Hematopoietic multipotent progenitor cell treated with erythropoietin and hydrocortisone succinate and interleukin-3 and kit ligand, for 6 days (in vitro differentiated cells): ENCODE measurements around the gene TMEM176A.
A peak's percentile ranks its signal among the peaks of the same experiment; 100 is the strongest.
"Not testable (repeated sequence)": the region's sequence is repeated elsewhere in the genome, so short reads cannot be mapped to it uniquely, and the experiment has no call there.

Experiments
- DNase-seq: peaks from one replicate; pipeline ENCODE4 v3.0.0-alpha.2; 2015

TMEM176A gene

GRCh38 chr7:150800581-150801241 is at the start of gene TMEM176A:
TSS of gene TMEM176A (plus strand) at chr7:150800769. CDS start at chr7:150801551, 782 bp downstream.
- no peak for DNase-seq

GRCh38 chr7:150751702-150752101 is 48.9 kb upstream of the TMEM176A start:
- DNase-seq: peak; percentile 7

DNA sequence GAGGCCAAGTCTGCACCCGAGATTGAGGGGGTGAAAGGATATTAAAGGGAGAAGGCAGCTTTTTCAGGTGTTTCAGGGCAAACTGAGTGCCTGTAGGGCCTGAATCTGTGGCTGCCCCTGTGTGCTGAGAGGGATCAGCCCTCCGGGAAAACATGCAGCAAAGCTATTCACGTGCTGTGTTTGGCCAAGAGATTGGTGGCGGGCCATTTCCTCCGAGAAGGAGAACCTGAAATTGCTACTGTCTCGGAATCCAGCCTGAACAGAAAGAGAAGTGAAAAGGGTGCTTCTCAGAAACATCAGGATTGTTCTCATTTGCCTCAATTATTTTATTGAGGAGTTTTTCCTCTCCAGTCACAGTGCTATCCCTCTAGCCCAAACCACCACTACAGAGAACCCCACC is 47.3 kb upstream of the TMEM176A start:
- no peak for DNase-seq

DNA sequence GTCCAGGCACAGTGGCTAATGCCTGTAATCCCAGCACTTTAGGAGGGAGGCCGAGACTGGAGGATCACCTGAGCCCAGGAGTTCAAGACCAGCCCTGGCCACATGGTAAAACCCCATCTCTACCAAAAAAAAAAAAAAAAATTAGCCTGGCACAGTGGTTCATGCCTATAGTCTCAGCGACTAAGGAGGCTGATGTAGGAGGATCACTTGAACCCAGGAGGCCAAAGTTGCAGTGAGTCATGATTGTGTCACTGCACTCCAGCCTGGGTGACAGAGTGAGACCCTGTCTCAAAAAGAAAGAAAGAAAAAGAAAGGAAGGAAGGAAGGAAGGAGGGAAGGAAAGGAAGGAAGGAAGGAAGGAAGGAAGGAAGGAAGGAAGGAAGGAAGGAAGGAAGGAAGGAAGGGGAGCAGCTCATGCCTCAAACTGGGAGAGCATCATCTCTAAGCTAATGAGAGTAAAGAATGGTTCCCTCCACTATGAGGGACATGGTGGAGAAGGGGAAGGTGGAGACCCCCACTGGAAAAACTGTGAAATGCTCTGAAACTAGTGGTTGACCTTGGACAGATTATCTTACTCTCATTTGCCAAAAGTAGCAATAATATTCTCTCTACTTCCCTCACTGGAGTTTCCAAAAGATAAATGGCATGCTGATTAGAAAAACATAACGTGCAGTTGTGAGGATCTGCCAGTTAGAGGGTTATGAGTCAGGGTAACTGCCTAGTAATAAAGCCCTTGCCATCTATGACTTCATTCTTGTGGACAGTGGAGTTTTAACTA is 46.6 kb upstream of the TMEM176A start:
- DNase-seq: peak; percentile 61

GRCh38 chr7:150754951-150755350 is 45.6 kb upstream of the TMEM176A start:
- no peak for DNase-seq

DNA sequence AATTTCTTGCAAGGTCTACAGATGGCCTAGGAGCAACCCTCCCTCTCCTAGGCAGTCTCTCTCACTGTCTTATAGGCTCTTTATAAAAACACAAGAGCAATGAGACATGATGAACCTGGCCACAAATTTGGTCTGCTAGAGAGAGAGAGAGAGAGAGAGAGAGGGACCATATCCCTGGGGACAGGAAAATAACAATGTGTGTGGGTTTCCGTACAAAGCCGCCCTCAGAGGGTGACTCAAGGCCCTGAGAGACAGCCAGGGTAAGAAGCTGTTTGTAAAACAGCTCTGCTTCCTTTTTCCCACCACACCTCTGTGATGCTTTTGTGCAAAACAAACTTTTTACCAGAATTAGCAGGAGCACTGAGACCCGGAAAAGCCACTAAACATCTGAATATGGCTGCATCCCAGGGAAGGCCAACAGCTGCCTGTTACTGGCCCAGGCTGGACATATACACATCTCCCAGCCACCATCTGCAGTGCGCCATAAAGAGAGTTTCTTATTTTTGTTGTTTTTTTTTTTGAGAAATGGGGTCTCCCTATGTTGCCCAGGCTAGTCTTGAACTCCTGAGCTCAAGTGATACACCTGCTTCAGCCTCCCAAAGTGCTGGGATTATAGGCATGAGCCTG is 45.0 kb upstream of the TMEM176A start:
- no peak for DNase-seq

DNA sequence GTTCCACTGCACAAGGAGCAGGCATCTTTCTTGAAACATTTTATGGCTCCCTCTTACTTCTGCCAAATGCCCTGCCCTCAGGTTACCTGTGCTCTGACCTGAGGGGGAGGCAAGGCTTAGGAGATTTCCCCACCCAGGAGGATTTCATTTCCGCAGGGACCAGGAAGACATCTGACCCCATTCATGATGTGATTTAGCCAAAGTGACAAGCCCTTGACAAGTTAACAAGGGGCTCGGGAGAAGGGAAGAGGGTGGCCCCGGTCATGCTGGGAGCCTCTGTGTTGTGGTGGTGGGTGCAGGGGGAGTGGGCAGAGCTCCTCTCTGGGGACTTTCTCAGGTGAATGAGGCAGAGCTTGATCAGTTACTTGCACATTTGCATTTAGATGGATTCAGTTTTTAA is 44.4 kb upstream of the TMEM176A start:
- DNase-seq: no peak

DNA sequence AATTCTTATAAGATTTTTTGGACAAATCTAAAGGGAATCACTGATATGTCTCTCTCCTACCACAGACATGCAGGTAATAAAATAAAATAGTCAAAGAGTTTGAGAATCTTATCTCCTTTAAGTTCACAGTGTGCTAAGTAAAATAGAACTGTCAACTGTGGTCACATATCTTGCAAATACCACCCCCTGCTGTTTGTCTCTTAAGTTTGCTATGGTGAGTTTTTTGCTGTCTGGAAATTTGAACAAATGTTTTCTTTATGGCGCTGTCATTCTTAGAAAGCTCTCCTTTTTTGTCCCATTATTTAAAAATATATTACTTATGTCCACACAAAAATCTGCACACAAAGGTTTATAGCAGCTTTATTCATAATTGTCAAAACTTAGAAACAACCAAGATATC is 43.7 kb upstream of the TMEM176A start:
- DNase-seq: peak; percentile 69

DNA sequence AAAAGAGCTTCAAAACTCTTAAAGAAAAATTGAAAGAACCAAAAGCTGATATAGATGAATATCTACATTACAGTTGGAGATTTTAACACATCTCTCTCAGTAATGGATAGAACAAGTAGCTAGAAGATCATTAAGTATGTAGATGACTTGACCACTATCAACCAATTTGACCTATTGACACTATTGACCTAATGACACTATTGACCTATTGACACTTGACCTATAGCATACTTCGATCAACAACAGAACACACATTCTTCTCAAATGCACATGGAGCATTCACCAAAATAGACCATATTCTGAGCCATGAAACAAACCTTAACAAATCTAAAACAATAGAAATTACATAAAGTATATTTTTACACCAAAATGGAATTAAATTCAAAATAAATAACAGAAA is 41.1 kb upstream of the TMEM176A start:
- no peak for DNase-seq

GRCh38 chr7:150766334-150766709 is 34.2 kb upstream of the TMEM176A start:
- no peak for DNase-seq

DNA sequence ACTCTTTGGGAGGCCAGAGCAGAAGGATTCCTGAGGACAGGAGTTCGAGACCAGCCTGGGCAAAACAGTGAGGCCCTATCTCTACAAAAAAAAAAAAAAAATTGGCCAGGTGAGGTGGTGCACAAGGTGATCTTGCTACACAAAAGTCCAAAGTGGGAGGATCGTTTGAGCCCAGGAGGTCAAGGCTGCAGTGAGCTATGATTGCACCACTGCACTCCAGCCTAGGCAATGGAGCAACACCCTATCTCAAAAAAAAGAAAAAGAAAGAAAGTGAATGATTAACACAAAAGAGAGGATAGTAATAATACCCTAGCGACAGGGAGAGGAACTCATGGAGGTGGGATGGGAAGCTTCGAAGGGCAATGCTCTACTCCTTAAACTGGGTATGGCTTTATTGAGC is 30.8 kb upstream of the TMEM176A start:
- no peak for DNase-seq

DNA sequence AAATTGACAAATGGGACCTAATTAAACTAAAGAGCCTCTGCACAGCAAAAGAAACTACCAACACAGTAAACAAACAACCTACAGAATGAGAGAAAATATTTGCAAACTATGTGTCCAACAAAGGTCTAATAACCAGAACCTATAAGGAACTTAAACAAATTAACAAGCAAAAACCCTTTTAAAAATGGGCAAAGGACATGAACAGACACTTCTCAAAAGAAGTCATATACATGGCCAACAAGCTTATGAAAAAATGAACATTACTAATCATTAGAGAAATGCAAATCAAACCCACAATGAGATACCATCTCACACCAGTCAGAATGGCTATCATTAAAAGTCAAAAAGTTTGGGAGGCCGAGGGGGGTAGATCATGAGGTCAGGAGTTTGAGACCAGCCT is 26.4 kb upstream of the TMEM176A start:
- not testable (repeated sequence) for DNase-seq

GRCh38 chr7:150778014-150778737 is 22.4 kb upstream of the TMEM176A start:
- DNase-seq: no peak

- peak; percentile 84 for DNase-seq
These were observed 21.7 kb upstream of the TMEM176A start for GRCh38 chr7:150778738-150779301.

GRCh38 chr7:150780292-150780691 is 20.3 kb upstream of the TMEM176A start:
- DNase-seq: no peak

- peak; percentile 19 for DNase-seq
These were observed 19.5 kb upstream of the TMEM176A start for GRCh38 chr7:150781103-150781502.

GRCh38 chr7:150781961-150782360 is 18.6 kb upstream of the TMEM176A start:
- no peak for DNase-seq

DNA sequence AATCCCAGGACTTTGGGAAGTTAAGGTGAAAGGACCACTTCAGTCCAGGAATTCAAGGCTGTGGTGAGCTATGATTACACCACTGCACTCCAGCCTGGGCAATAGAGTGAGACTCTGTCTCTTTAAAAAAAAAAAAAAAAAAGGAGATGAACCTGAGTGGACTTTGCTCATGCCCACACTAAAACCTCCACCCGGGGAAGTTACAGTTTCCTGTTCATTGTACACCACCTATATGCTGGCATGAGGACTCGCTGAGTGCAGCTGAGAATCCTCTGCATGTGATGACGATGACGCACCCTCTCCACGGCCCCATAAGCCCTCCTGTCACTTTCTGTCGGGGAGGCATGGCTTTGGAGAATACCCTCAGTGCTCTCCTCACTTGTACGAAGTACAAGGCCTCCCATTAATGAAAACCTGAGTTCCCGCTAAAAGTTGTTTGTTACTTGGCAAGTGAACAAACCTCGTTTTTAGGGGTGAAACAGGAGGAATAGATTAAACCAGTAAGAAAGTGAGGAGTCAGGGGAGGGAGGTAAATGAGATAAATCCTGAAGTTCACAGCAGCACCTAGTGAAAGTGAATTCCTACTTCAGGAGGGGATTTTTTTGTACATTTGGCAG is 16.3 kb upstream of the TMEM176A start:
- no peak for DNase-seq

DNA sequence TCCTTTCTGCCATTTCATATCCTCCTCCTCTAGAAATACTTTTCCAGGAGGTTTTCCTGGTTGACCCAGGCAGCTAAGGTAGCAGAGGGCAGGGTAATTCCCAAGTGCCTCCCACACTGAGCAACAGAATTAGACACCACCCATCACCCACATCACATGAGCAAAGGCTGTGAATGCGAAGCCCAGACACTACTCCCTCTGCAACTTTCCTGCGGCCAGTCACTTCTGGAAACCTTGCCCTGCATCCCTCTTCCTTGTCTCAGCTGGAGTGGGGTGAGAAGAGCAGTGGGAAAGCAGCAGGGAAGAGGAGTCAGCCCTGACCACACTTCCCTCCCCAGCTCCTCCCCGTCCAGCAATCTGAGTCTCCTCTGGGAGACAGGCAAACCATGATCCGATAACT is 15.6 kb upstream of the TMEM176A start:
- no peak for DNase-seq

DNA sequence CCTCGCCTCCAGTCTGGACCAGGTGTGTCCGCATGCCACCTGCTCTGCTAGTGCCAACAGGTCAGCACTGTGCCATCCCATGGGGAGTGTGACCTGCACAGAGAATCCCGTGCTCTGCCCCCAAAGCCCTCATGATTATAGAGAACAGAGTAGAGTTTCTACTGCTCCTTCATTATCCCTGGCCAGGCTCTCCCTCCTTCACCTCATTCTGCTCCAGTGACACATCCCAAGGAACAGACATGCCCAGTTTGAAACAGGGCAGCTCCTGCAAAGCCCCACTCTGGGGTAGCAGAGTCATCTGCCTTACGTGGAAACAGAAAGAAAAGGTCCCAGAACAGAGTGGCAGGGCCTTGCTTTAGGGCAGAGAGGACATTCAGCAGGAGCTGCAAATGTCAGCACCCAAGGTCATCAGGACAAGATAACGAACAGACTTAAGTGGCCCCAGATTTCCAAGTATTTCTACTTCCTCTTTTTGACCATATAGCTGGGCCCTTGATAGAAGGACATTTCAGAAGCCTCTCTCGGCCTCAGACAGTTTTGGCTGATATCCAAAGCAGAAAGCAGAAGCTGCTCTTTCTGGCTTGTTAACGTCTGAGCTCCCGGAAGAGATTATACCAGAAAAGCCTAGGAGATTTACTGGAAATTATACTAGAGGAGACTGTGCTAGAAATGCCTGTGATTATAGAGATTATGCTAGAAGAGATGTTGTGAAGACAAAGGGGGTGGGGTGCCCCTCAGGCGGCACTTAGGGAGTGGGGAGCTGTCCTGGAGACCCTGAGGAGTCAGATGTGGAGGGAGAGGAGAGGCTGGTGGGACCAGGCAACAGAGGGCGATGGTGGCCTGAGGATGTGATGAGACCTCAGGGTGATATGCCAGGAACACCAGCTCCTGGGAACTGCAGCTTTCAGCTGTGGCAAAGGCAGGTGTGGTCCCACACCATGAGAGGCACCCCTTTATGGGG is 13.0 kb upstream of the TMEM176A start:
- DNase-seq: peak; percentile 89
